ENCODE data around the gene TGIF2.

The TGIF2 gene

GRCh38 chr20:36573103-36573797 is at the start of gene TGIF2:
TGIF2 (plus strand) TSS chr20:36573597; CDS start chr20:36578775, 5,178 bp downstream.
- peak; percentile 80 for DNase-seq (ENCODE audit: low read depth)
- peak within 1 kb of the TSS; percentile 73 for H3K4me3 ChIP-seq (replicated peaks; ENCODE audit: low read depth, low read length)
- no peak for TF ChIP-seq CTCF (IDR thresholded peaks at IDR 0.05; ENCODE audit: low read length, missing control alignments)

- H3K4me3 ChIP-seq (replicated peaks; ENCODE audit: low read depth, low read length) = no peak overlapping the region
- DNase-seq (ENCODE audit: low read depth) = no peak
- no peak for TF ChIP-seq CTCF (IDR thresholded peaks at IDR 0.05; ENCODE audit: low read length, missing control alignments)
Observed at GRCh38 chr20:36525620-36526365, 47.6 kb upstream of the TGIF2 start.

GRCh38 chr20:36526521-36527011 is 46.8 kb upstream of the TGIF2 start:
- DNase-seq (ENCODE audit: low read depth) = no peak
- H3K4me3 ChIP-seq (replicated peaks; ENCODE audit: low read depth, low read length) = no peak overlapping the region
- no peak for TF ChIP-seq CTCF (IDR thresholded peaks at IDR 0.05; ENCODE audit: low read length, missing control alignments)

GRCh38 chr20:36527331-36528125 is 45.9 kb upstream of the TGIF2 start:
- no peak for DNase-seq (ENCODE audit: low read depth)
- no peak for TF ChIP-seq CTCF (IDR thresholded peaks at IDR 0.05; ENCODE audit: low read length, missing control alignments)
- H3K4me3 ChIP-seq (replicated peaks; ENCODE audit: low read depth, low read length) = no peak overlapping the region

GRCh38 chr20:36528176-36528874 is 45.1 kb upstream of the TGIF2 start:
- H3K4me3 ChIP-seq (replicated peaks; ENCODE audit: low read depth, low read length) = no peak overlapping the region
- DNase-seq (ENCODE audit: low read depth) = no peak
- no peak for TF ChIP-seq CTCF (IDR thresholded peaks at IDR 0.05; ENCODE audit: low read length, missing control alignments)

GRCh38 chr20:36528875-36529417 is 44.5 kb upstream of the TGIF2 start:
- no peak for DNase-seq (ENCODE audit: low read depth)
- H3K4me3 ChIP-seq (replicated peaks; ENCODE audit: low read depth, low read length) = no peak overlapping the region
- no peak for TF ChIP-seq CTCF (IDR thresholded peaks at IDR 0.05; ENCODE audit: low read length, missing control alignments)
